Ascending aorta (tissue), 2 donors: ENCODE data around the gene ERN1. TPM values are rescaled to one million over a fixed set of nuclear protein-coding genes. Genes with fewer than 3 reads are reported as not detected.
A peak's percentile ranks its signal among the peaks of the same experiment; 100 is the strongest.

Experiments used
- DNase-seq, 2 donors: peaks; one replicate each; pipeline ENCODE4 v3.0.0-alpha.2; 2019; ENCODE audit warnings: low spot score in 2 of 2
- H3K27ac ChIP-seq, 2 donors: fragments of 200-600 bp; sonication (generic); one replicate each; pipeline ENCODE4 v1.5.1; 2016 to 2017; ENCODE audit warnings: mild to moderate bottlenecking in 1 of 2
- H3K27me3 ChIP-seq: fragments of 200-600 bp; sonication (generic); one replicate; pipeline ENCODE4 v1.5.1; 2017
- H3K36me3 ChIP-seq, 2 donors: fragments of 200-600 bp; sonication (generic); one replicate each; pipeline ENCODE4 v1.5.1; 2016
- H3K4me1 ChIP-seq, 2 donors: fragments of 200-600 bp; sonication (generic); one replicate each; pipeline ENCODE4 v1.5.1; 2016 to 2017; ENCODE audit warnings: mild to moderate bottlenecking in 1 of 2
- H3K4me3 ChIP-seq, 2 donors: fragments of 200-600 bp; sonication (generic); one replicate each; pipeline ENCODE4 v1.5.1; 2016 to 2017; ENCODE audit warnings: mild to moderate bottlenecking in 1 of 2
- H3K9me3 ChIP-seq, 2 donors: fragments of 200-600 bp; sonication (generic); one replicate each; pipeline ENCODE4 v1.5.1; 2016
- intact Hi-C: fragments of 100-400 bp; cut with DNase I; formaldehyde crosslinking; loops from one replicate; pipeline ENCODE4 v1.15.1; 2023
- total RNA-seq: library from RNA; depleted of rRNA; stranded (reverse); fragments of >200 nt; gene quantifications from one replicate; pipeline ENCODE4 v1.1.0, GENCODE V29; 2016
- TF ChIP-seq, protein P1 (sequence below), 3 experiments: fragments of 200-600 bp in 2 of 3; fragments of 450-650 bp in 1 of 3; sonication (generic) in 2 of 3; IDR thresholded peaks; one replicate each; pipeline ENCODE4 v1.5.1; 2016 to 2019; ENCODE audit warnings: antibody characterized with exemption in 3 of 3, mild to moderate bottlenecking in 1 of 3, moderate library complexity in 1 of 3

ERN1 gene
- total RNA-seq, 1 donor from 2014 or later, result 26.5 TPM

- Histone ChIP-seq H3K36me3 (no peaks in the 10 kb centered on the region), H3K4me3 (peak overlapping the region; percentile 58 to 67), H3K9me3 (no peaks in the 10 kb centered on the region), H3K27ac (no peak overlapping the region), H3K4me1 (peaks cover 0 to 12% of the 10 kb centered on the region in 2 donors), H3K27me3 (peaks cover 8% of the 10 kb centered on the region)
- TF ChIP-seq, protein P1, sequence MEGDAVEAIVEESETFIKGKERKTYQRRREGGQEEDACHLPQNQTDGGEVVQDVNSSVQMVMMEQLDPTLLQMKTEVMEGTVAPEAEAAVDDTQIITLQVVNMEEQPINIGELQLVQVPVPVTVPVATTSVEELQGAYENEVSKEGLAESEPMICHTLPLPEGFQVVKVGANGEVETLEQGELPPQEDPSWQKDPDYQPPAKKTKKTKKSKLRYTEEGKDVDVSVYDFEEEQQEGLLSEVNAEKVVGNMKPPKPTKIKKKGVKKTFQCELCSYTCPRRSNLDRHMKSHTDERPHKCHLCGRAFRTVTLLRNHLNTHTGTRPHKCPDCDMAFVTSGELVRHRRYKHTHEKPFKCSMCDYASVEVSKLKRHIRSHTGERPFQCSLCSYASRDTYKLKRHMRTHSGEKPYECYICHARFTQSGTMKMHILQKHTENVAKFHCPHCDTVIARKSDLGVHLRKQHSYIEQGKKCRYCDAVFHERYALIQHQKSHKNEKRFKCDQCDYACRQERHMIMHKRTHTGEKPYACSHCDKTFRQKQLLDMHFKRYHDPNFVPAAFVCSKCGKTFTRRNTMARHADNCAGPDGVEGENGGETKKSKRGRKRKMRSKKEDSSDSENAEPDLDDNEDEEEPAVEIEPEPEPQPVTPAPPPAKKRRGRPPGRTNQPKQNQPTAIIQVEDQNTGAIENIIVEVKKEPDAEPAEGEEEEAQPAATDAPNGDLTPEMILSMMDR (IDR thresholded peaks at IDR 0.05), result no peak
- intact Hi-C loops, result no loop called here
- DNase-seq, result peak in 1 of 2 donors; percentile 62
Observed at GRCh38 chr17:63997341-63998048, 132.4 kb downstream of the ERN1 start.

- Histone ChIP-seq H3K27ac (no peak overlapping the region), H3K27me3 (peaks cover 8% of the 10 kb centered on the region), H3K36me3 (no peaks in the 10 kb centered on the region), H3K4me1 (peaks cover 0 to 12% of the 10 kb centered on the region in 2 donors), H3K9me3 (no peaks in the 10 kb centered on the region), H3K4me3 (no peak overlapping the region)
- peak in 1 of 2 donors; percentile 58 for DNase-seq
- TF ChIP-seq, protein P1 (IDR thresholded peaks at IDR 0.05), result no peak
- intact Hi-C loops, result no loop called here
Observed at GRCh38 chr17:63996430-63997182, 133.3 kb downstream of the ERN1 start.

GRCh38 chr17:63995626-63996025 is 134.3 kb downstream of the ERN1 start:
- intact Hi-C loops, result no loop called here
- TF ChIP-seq, protein P1 (IDR thresholded peaks at IDR 0.05), result no peak
- Histone ChIP-seq H3K4me1 (peaks cover 0 to 12% of the 10 kb centered on the region in 2 donors), H3K36me3 (no peaks in the 10 kb centered on the region), H3K27ac (no peak overlapping the region), H3K9me3 (no peaks in the 10 kb centered on the region), H3K4me3 (no peak overlapping the region), H3K27me3 (peaks cover 8% of the 10 kb centered on the region)
- no peak for DNase-seq

GRCh38 chr17:63993368-63993985 is 136.5 kb downstream of the ERN1 start:
- peaks cover 5% of the 10 kb centered on the region for H3K27me3 ChIP-seq

DNA sequence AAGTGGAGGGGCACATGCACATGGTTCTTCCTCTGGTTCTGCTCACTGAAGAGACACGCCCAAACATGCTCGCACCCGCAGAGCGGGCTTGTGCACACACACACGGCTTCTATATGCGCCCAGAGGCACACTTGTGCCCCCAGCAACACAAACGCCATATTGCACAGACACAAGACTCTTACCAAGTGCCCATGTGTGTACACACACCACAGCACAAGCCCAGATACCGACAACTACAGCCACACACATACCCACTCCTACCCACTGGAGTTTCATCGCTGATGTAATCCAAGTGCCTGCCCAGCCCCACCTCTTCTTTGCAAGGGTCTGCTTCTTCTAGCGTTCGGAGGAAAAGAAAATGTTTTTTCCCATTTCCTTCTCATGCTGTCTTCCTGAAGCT is 138.3 kb downstream of the ERN1 start:
- intact Hi-C loops, result no loop called here
- H3K27me3 ChIP-seq, result no peaks in the 10 kb centered on the region
- TF ChIP-seq, protein P1 (IDR thresholded peaks at IDR 0.05), result no peak
- no peaks in the 10 kb centered on the region for H3K9me3 ChIP-seq
- DNase-seq, result no peak
- no peak overlapping the region for H3K27ac ChIP-seq
- H3K4me1 ChIP-seq, result peaks cover 0 to 10% of the 10 kb centered on the region in 2 donors
- no peak overlapping the region for H3K4me3 ChIP-seq
- H3K36me3 ChIP-seq, result no peaks in the 10 kb centered on the region

More at GRCh38 chr17:63993368-63993985, 136.5 kb downstream of the ERN1 start:
- TF ChIP-seq, protein P1 (IDR thresholded peaks at IDR 0.05), result no peak
- no peak overlapping the region for H3K4me3 ChIP-seq
- H3K4me1 ChIP-seq, result peaks cover 0 to 11% of the 10 kb centered on the region in 2 donors
- no peaks in the 10 kb centered on the region for H3K9me3 ChIP-seq
- peak in 1 of 2 donors; percentile 47 for DNase-seq
- intact Hi-C loops, result no loop called here
- no peak overlapping the region for H3K27ac ChIP-seq
- H3K36me3 ChIP-seq, result no peaks in the 10 kb centered on the region
